Inflammatory macrophage (primary cell): ENCODE results near the gene MFN2.
"Not testable (repeated sequence)": the region's sequence is repeated elsewhere in the genome, so short reads cannot be mapped to it uniquely, and the experiment has no call there.

Experiments used
- DNase-seq, 2 donors: peaks; one replicate each; pipeline ENCODE4 v3.0.0-alpha.2; 2020 to 2022
- total RNA-seq, 18 experiments: gene quantifications; one replicate each; lab custom pipeline; 2026; ENCODE audit warnings: mixed read lengths in 6 of 18, inconsistent platforms in 2 of 18; lab: John Stamatoyannopoulos, UW

Gene MFN2
- total RNA-seq: 101 to 221 (median 167) reads per million in 18 experiments

- peak; percentile 97 for DNase-seq
Observed at GRCh38 chr1:11979851-11980675, at the start of gene MFN2. Gene MFN2 (plus strand): TSS chr1:11980444. CDS start chr1:11989169, 8,725 bp downstream.

DNA sequence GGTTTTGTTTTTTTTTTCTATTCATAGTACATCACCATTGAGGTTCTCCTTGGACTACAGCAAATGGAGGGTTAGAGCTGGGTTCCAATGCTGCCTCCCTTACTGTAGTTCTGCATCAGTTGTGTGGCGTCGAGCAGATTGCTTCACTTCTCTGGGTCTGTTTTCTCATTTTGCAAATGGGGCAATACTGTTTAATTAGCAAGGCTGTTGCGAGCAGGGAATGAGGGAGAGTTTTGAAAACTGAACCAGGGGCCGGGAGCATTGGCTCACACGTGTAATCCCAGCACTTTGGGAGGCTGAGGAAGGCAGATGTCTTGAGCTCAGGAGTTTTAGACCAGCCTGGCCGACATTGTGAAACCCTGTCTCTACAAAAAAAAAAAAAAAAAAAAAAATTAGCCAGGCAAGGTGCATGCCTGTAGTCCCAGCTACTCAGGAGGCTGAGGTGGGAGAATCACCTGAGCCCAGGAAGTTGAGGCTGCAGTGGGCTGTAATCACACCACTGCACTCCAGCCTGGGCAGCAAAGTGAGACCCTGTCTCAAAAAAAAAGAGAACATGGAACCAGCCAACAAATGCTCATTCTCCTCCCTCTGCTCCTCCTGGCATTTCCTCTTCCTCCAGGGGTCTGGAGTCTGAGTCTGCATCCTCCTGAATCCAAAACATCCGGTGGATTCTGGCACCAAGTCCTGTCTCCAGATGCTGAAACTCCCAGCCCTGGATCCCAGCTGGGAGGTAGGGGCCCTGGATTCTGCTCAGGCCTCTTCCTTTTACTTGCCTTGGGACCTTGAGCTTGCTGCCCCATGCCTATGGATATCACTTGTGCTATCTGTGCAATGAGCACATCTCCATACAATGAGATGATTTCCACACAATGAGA is 49.4 kb upstream of the MFN2 start:
- no peak for DNase-seq

- DNase-seq: no peak
Observed at GRCh38 chr1:11931845-11932244, 48.4 kb upstream of the MFN2 start.

DNA sequence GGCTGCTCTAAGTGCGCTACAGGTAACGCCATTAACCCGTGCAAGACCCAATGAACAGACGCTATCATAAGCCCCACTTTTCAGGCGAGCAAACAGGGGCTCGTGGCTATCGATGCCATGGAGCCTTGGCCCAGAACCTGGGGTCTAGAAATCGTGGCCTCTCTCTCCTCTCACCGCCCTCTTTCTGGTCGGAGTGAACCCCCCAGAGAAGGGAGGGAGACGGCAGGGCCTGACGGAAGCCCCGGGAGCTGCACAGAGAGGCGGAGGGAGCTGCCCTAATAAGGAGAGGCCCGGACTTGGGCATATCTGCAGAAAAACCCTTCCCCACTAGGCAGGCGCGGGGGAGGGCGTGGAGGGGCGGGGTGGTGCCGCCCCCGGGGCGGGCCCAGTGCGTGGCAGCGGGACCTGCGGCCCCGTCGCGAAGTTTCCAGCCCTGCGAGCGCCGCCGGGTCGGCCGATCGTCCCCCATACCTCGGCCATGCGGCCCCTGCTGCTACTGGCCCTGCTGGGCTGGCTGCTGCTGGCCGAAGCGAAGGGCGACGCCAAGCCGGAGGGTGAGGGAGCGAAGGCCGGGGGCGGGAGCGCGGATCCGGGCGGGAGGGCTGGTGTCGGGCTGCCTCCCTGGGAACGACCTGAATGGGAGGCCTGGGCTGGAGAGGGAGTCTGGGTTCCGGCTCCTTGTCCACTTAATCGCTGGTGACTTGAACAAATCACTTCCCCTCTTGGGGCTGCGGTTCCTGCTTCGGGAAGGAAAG is 45.8 kb upstream of the MFN2 start, which contains the start of gene PLOD1:
Gene PLOD1, plus strand, starts transcription at position 416 of the 755 bp plus-strand sequence. Its CDS starts 63 bp downstream, at position 479.
- DNase-seq: peak; percentile 85 to 86

- no peak for DNase-seq
Observed at GRCh38 chr1:11935057-11935412, 45.2 kb upstream of the MFN2 start.

GRCh38 chr1:11935733-11936132 is 44.5 kb upstream of the MFN2 start:
- DNase-seq: not testable (repeated sequence)

DNA sequence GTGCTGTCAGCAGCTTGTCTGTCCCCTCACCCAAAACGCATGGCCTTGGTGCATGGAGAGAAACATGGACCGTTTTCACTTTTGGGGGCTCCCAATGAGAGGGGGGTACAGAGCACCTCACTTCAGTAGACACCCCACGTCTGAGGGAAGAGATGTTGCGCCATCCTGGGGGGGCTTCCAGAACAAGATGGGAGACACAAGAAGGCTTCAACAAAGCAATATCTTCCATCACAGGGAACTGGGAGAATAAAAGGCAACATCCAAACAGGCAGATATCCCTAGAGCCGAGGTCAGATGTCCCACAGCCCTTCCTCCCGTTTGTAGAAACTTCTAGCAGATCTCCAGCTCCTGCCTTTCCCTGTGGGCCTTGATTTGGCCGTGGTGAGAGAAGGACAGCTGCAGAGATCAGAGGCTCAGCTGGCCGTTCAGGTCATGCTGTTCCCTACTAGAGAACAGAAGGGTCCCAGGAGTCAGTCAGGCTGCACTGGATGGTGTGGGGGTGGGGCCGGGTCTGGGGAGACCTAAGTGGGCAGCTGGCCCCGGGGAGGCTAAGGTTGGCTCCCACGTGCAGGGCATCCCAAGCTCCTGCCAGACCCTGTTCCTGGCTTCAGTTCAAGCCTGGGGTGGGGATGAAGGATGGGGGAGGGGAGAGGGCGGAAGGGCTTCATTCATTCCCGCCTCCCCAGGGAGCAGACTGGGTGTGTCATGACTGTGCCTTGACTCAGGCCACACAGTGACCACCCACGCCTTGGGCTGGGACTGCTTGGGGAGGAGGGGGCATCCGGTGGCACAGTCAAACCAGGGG is 41.3 kb upstream of the MFN2 start:
- no peak for DNase-seq

GRCh38 chr1:11939794-11940193 is 40.5 kb upstream of the MFN2 start:
- not testable (repeated sequence) for DNase-seq

DNA sequence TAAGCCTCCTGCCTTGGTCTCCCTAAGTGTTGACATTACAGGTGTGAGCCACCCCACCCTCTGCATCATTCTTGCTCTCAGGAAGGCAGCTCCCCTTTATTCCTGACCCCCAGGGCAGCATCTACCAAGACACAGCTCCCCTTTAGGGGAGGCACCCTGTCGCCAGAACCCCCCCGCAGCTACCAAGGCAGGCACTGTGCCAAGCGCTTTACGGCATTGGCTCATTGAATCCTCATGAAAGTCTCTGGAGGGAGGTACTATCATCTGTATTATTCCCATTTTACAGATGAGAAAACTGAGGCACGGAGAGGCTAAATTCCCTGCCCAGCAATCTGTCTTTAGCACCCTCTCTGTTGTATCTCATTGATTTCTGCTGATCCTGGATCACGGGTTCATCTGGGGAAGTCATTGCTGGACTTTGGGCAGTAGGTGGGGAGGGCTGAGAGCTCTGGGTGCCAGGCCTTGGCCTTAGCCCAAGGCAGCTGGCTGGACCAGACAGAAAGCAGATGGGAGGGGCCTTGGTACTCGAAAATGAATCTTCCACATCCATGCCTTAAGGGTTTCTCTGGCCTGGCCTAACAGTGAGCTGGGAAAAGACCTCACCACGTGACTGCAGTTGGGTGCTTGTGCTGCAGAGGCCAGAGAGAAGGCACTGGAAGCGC is 39.9 kb upstream of the MFN2 start:
- no peak for DNase-seq

- no peak for DNase-seq
Observed at GRCh38 chr1:11942280-11942679, 38.0 kb upstream of the MFN2 start.

DNA sequence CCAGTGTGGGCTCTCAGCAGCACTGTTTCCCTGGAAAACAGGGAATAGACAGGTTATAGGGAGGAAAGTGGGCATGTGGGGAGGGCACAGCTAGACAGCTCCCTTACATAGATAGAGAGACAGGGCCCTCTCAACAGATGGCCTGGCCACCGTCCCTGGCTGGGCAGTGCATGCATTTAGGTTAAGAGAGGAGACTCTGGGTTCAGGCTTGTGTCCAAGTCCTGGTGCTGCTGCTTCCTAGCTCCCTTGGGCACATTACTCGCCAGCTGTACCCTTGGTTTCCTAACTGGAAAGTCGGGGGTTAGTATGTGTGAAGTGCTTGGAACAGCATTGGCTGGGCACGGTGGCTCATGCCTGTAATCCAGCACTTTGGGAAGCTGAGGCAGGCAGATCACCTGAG is 36.6 kb upstream of the MFN2 start:
- no peak for DNase-seq

DNA sequence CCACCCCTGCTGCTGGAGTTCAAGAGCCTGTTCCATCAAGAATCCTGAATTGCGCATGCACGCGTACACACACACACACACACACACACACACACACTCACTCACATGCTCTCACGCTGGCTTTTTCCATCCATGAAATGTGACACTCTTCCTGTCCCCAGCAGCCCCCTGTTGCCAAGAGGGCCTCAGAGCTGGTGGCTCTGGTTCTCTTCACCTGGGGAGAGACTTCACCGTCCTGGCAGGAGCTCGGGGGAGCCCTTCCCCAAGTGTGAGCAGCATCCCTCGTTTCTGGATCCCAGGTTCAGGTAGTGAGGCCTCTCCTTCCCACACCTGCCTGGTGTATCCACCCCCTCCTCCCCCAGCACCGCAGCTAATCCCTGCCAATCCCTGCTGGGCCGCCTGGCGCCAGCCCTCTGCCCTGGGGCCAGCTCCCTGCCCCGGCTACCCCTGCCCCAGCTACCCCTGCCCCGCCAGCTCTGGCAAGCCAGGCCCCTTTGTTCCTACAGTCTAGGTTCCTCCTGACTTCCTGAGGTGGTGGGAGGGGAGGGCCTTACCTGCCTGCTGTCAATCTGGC is 35.8 kb upstream of the MFN2 start:
- DNase-seq: no peak

GRCh38 chr1:11946647-11947046 is 33.6 kb upstream of the MFN2 start:
- DNase-seq: no peak

GRCh38 chr1:11948822-11949458 is 31.3 kb upstream of the MFN2 start:
- DNase-seq: peak; percentile 11 to 21

GRCh38 chr1:11951901-11952300 is 28.3 kb upstream of the MFN2 start:
- no peak for DNase-seq

DNA sequence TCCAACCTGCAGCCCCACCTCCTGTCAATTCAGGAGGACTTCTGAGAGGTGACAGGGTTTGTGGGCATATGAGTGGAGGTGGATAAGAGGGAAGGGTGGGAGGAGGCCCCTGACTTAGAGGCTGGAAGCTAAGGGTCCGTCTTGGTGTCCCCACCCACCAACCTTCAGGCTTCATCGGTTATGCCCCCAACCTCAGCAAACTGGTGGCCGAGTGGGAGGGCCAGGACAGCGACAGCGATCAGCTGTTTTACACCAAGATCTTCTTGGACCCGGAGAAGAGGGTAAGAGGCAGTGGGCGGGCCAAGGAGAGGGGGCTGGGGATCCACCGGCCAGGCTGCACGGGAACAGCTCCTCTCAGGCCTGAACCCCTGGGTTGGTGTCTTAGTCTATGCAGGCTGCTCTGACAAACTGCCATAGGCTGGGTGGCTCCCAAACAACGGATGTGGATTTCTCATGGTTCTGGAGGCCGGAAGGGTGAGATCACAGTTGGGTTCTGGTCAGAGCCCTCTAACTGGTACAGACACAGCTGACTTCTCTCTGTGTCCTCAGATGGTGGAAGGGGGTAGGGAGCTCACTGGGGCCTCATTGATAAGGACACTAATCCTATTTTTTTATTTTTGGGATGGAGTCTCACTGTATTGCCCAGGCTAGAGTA is 27.7 kb upstream of the MFN2 start:
- no peak for DNase-seq

- DNase-seq: no peak
Observed at GRCh38 chr1:11955221-11955620, 25.0 kb upstream of the MFN2 start.

GRCh38 chr1:11957398-11957797 is 22.8 kb upstream of the MFN2 start:
- DNase-seq: no peak

GRCh38 chr1:11957897-11958296 is 22.3 kb upstream of the MFN2 start:
- no peak for DNase-seq

DNA sequence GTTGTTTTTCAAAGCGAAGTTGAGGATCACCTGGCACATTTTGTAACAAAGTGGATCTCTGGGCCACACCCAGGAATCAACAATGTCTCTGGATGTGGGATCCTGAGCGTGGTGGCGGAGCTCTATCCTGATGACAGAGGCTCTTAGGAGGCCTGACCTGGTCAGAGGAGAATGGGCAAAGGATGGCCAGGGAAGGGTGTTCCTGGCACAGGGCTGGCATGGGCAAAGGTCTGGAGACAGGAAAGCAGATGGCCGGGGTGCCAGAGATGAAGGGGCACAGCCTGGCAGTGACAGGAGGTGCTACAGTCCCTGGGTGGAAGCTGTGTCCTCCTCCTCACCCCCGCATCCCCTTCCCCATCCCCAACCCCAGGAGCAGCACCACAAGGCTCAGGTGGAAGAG is 20.0 kb upstream of the MFN2 start:
- DNase-seq: no peak
